Tibial nerve (tissue), 4 donors: ENCODE measurements around the gene KLF3.

Experiments
- CTCF ChIP-seq, 5 experiments: fragments of 200-600 bp in 3 of 5; fragments of 450-650 bp in 2 of 5; sonication (generic) in 3 of 5; IDR thresholded peaks; one replicate each; pipeline ENCODE4 v1.5.1; 2016 to 2019; ENCODE audit warnings: antibody characterized with exemption in 5 of 5, mild to moderate bottlenecking in 3 of 5, moderate library complexity in 2 of 5
- EP300 ChIP-seq, 2 donors: sonication (generic); formaldehyde crosslinking; IDR thresholded peaks; one replicate each; pipeline ENCODE4 v1.6.1; 2017; ENCODE audit warnings: antibody characterized with exemption in 2 of 2, mild to moderate bottlenecking in 1 of 2
- POLR2A ChIP-seq, 2 donors: fragments of 450-650 bp; IDR thresholded peaks; one replicate each; pipeline ENCODE4 v1.6.1; 2017; ENCODE audit warnings: antibody characterized with exemption in 2 of 2, mild to moderate bottlenecking in 2 of 2, moderate library complexity in 2 of 2

- no peak for TF ChIP-seq CTCF (IDR thresholded peaks at IDR 0.05)
- no peak for TF ChIP-seq POLR2A (IDR thresholded peaks at IDR 0.05)
- TF ChIP-seq EP300 (IDR thresholded peaks at IDR 0.05) = no peak
Measured at GRCh38 chr4:38662522-38663089, 1.4 kb upstream of the KLF3 start.
